IPS DF 6.9 (cell line): Measurements from ENCODE around the gene IQCK.

Experiments
- DNase-seq: peaks from one replicate; pipeline ENCODE4 v3.0.0-alpha.2; 2013; ENCODE audit warnings: low read depth, low spot score
- H3K27ac ChIP-seq: one replicate; pipeline ENCODE4 v1.5.1; 2013; ENCODE audit warnings: low read length, control low read depth
- H3K27me3 ChIP-seq: 2 replicates; pipeline ENCODE4 v1.6.1; 2013; ENCODE audit warnings: mild to moderate bottlenecking, low read length; ENCODE audit not compliant: control insufficient read depth, insufficient read depth
- H3K36me3 ChIP-seq: 2 replicates; pipeline ENCODE4 v1.6.1; 2013; ENCODE audit warnings: low read length; ENCODE audit not compliant: control insufficient read depth, insufficient read depth
- H3K4me1 ChIP-seq: 2 replicates; pipeline ENCODE4 v1.6.1; 2013; ENCODE audit warnings: low read length; ENCODE audit not compliant: control insufficient read depth, insufficient read depth
- H3K4me3 ChIP-seq: 2 replicates; pipeline ENCODE4 v1.5.1; 2013; ENCODE audit warnings: mild to moderate bottlenecking, low read length
- H3K9me3 ChIP-seq: 2 replicates; pipeline ENCODE4 v1.6.1; 2013; ENCODE audit warnings: low read length, inconsistent platforms; ENCODE audit not compliant: control insufficient read depth, insufficient read depth
- WGBS: extraction: QIAGEN DNeasy Blood & Tissue Kit; methylation state at CpG from one replicate; pipeline ENCODE4 v1.1.7; 2013; ENCODE audit warnings: mixed read lengths, missing lambda C conversion rate; ENCODE audit not compliant: insufficient read length, insufficient coverage; 5-methylcytosine and 5-hydroxymethylcytosine counted together

Gene IQCK

GRCh38 chr16:19896951-19897350, 178.9 kb downstream of the IQCK start:
- H3K9me3 ChIP-seq: no peaks in the 10 kb centered on the region

DNA sequence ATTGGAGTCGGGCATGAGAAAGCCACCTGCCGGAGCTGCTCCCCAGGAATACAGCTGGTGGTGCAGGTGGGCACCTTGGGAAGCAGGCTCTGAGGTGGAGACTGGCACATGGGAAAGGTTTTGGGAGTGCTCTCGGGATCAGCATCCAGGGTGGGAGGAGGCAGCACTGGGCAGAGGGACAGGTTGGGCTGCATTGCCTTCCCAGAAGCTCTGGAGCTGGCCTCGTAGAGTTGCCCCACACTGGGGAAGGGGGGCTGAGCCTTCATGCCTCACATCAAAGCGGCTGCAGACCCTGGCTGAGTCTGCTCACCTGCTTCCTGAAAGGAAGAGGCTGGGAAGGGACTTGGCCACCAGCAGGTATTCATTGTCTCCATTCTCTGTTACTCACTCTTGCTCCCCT, 180.1 kb downstream of the IQCK start:
- WGBS: no CpG with 5 or more reads among the region's 5 CpGs
- no peaks in the 10 kb centered on the region for H3K36me3 ChIP-seq
- no peaks in the 10 kb centered on the region for H3K9me3 ChIP-seq
- 0 out of 2 replicates have a peak, but pooled peaks cover 3% of the 10 kb centered on the region for H3K4me1 ChIP-seq
- H3K4me3 ChIP-seq: no peak overlapping the region
- no peak overlapping the region for H3K27ac ChIP-seq
- no peak for DNase-seq
- H3K27me3 ChIP-seq: no peaks in the 10 kb centered on the region

More at GRCh38 chr16:19896951-19897350, 178.9 kb downstream of the IQCK start:
- no peak for DNase-seq
- H3K27ac ChIP-seq: no peak overlapping the region
- no CpG with 5 or more reads among the region's 5 CpGs for WGBS
- H3K27me3 ChIP-seq: no peaks in the 10 kb centered on the region
- H3K4me1 ChIP-seq: 0 out of 2 replicates have a peak, but pooled peaks cover 3% of the 10 kb centered on the region
- no peaks in the 10 kb centered on the region for H3K36me3 ChIP-seq
- H3K4me3 ChIP-seq: no peak overlapping the region

- DNase-seq: no peak
- Histone ChIP-seq H3K27me3 (no peaks in the 10 kb centered on the region), H3K27ac (no peak overlapping the region), H3K36me3 (no peaks in the 10 kb centered on the region), H3K4me1 (0 out of 2 replicates have a peak, but pooled peaks cover 3% of the 10 kb centered on the region), H3K9me3 (no peaks in the 10 kb centered on the region), H3K4me3 (no peak overlapping the region)
- no CpG with 5 or more reads among the region's 13 CpGs for WGBS
Observed at GRCh38 chr16:19898924-19899604, 181.0 kb downstream of the IQCK start.

- DNase-seq: no peak
- no CpG with 5 or more reads among the region's 5 CpGs for WGBS
- H3K36me3 ChIP-seq: no peaks in the 10 kb centered on the region
- no peak overlapping the region for H3K27ac ChIP-seq
- H3K4me3 ChIP-seq: no peak overlapping the region
- H3K27me3 ChIP-seq: no peaks in the 10 kb centered on the region
- 0 out of 2 replicates have a peak, but pooled peaks cover 3% of the 10 kb centered on the region for H3K4me1 ChIP-seq
- no peaks in the 10 kb centered on the region for H3K9me3 ChIP-seq
Observed at GRCh38 chr16:19899605-19899955, 181.5 kb downstream of the IQCK start.

DNA sequence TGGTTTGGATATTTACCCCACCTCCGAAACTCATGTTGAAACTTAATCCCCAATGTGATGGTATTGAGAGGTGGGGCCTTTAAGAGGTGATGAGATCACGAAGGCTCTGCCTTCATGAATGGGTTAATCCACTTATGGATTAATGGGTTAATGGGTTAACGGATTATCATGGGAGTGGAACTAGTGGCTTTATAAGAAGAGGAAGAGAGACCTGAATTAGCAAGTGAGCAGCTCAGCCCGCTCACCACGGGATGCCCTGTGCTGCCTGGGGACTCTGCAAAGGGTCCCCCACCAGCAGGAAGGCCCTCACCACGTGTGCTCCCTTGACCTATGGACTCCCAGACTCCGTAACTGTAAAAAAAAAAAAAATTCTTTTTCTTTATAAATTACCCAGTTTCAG, 183.1 kb downstream of the IQCK start:
- Histone ChIP-seq H3K36me3 (no peaks in the 10 kb centered on the region), H3K27ac (no peak overlapping the region), H3K4me3 (no peak overlapping the region), H3K27me3 (no peaks in the 10 kb centered on the region), H3K4me1 (0 out of 2 replicates have a peak, but pooled peaks cover 3% of the 10 kb centered on the region), H3K9me3 (no peaks in the 10 kb centered on the region)
- no peak for DNase-seq
- no CpG with 5 or more reads among the region's 7 CpGs for WGBS

- Histone ChIP-seq H3K27me3 (no peaks in the 10 kb centered on the region), H3K4me1 (no peaks in the 10 kb centered on the region), H3K4me3 (no peak overlapping the region), H3K9me3 (no peaks in the 10 kb centered on the region), H3K27ac (no peak overlapping the region), H3K36me3 (no peaks in the 10 kb centered on the region)
- DNase-seq: peak; percentile 86
- WGBS: no CpG with 5 or more reads among the region's 24 CpGs
Observed at GRCh38 chr16:19907161-19907992, 189.3 kb downstream of the IQCK start.
